Adrenal gland (tissue), 12 donors: ENCODE results near the gene SARS1. TPM values are rescaled to one million over a fixed set of nuclear protein-coding genes. Genes with fewer than 3 reads are reported as not detected.

Experiments used
- DNase-seq, 7 donors: peaks; one replicate each; pipeline ENCODE4 v3.0.0-alpha.2; 2019 to 2020
- H3K27ac ChIP-seq, 5 donors: fragments of 200-600 bp; sonication (generic) in 4 of 5; 1 replicate in 3 of 5; 2 replicates in 2 of 5; pipeline versions ENCODE4 v1.5.1 to v1.8.0; 2016 to 2020; ENCODE audit warnings: mild to moderate bottlenecking in 1 of 5
- H3K27me3 ChIP-seq: fragments of 200-600 bp; 2 replicates; pipeline ENCODE4 v1.8.0; 2021
- H3K36me3 ChIP-seq, 2 donors: fragments of 200-600 bp; replicated peaks in 1 of 2; 1 replicate in 1 of 2; 2 replicates in 1 of 2; pipeline versions ENCODE4 v1.5.1 to v1.8.0; 2018 to 2022
- H3K4me1 ChIP-seq, 2 donors: fragments of 200-600 bp; replicated peaks in 1 of 2; 1 replicate in 1 of 2; 2 replicates in 1 of 2; pipeline versions ENCODE4 v1.5.1 to v1.8.0; 2018 to 2021
- H3K4me3 ChIP-seq, 4 donors: fragments of 200-600 bp; sonication (generic) in 3 of 4; one replicate each; pipeline ENCODE4 v1.5.1; 2016 to 2018
- H3K9me3 ChIP-seq, 3 donors: fragments of 200-600 bp; sonication (generic) in 1 of 3; replicated peaks in 1 of 3; 1 replicate in 2 of 3; 2 replicates in 1 of 3; pipeline versions ENCODE4 v1.5.1 to v1.8.0; 2016 to 2021
- POLR2A ChIP-seq, 2 donors: fragments of 450-650 bp; IDR thresholded peaks; one replicate each; pipeline ENCODE4 v1.6.1; 2017; ENCODE audit warnings: antibody characterized with exemption in 2 of 2, mild to moderate bottlenecking in 2 of 2, moderate library complexity in 1 of 2
- WGBS, 4 donors: extraction: QIAGEN DNeasy Blood & Tissue Kit in 2 of 4; methylation state at CpG; one replicate each; pipeline versions ENCODE4 v1.1.5 to v1.1.7; 2013 to 2017; 5-methylcytosine and 5-hydroxymethylcytosine counted together
- intact Hi-C, 2 donors: fragments of 100-400 bp; cut with DNase I; formaldehyde crosslinking; loops; one replicate each; pipeline versions ENCODE4 v1.14.1 to v1.15.0; 2022 to 2023
- polyA plus RNA-seq, 3 donors: library from polyadenylated mRNA; stranded (reverse); fragments of 200-250 nt in 2 of 3; fragments of 350-450 nt in 1 of 3; fragmentation: Illumina TruSeq in 1 of 3; extraction: RNeasy Lipid Tissue Mini Kit (QIAGEN cat#74804) in 1 of 3; gene quantifications; one replicate each; pipeline ENCODE4 v1.2.3, GENCODE V29; 2013 to 2014
- total RNA-seq, 9 donors: library from RNA; depleted of rRNA in 4 of 9; stranded (reverse); fragments of >200 nt in 4 of 9; fragments of 120-200 nt in 1 of 9; fragmentation: NEBNext Ultra II Directional in 1 of 9; extraction: Animal tissue kit (Norgen Biotek cat#: 25700) in 1 of 9; gene quantifications; one replicate each; pipeline versions ENCODE4 v1.1.0 to v1.2.4, GENCODE V29; 2013 to 2023
- TF ChIP-seq, protein P1 (sequence below), 6 experiments: fragments of 450-650 bp in 4 of 6; fragments of 200-600 bp in 2 of 6; sonication (generic) in 1 of 6; IDR thresholded peaks; 1 replicate in 5 of 6; 2 replicates in 1 of 6; pipeline versions ENCODE4 v1.5.1 to v1.8.0; 2016 to 2021; ENCODE audit warnings: antibody characterized with exemption in 6 of 6, mild to moderate bottlenecking in 2 of 6, moderate library complexity in 1 of 6
- donor health status: healthy with polysubstance abuse.
- donor health status: Bipolar disorder and iron deficiency.
- donor health status: DM: yes; HTN: yes; CAD: no.
- donor health status: DM: no; HTN: no; CAD: no.
- donor health status: DM: no; HTN: no; CAD: no.
- donor health status: DM: yes; HTN: yes; CAD: no.

Gene SARS1
- total and polyA plus RNA-seq, 12 donors = 64.3 to 216 (median 152) TPM

DNA sequence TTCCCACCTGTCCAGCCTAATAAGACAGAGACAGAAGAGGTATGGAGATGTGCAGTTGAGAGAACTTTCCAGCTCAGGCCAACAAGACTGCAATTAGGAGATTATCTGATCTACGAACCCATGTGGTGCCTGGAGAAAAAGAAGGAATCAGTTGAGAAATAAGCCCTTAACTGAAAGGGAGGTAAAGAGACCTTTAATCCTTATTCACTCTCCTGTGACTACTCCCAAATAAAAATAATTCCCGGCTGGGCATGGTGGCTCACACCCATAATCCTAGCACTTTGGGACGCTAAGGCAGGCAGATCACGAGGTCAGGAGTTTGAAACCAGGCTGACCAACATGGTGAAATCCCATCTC lies 31.9 kb upstream of the SARS1 start:
- Histone ChIP-seq H3K27me3 (no peaks in the 10 kb centered on the region), H3K36me3 (no peaks in the 10 kb centered on the region), H3K9me3 (no peaks in the 10 kb centered on the region), H3K4me3 (no peak overlapping the region), H3K27ac (no peak overlapping the region), H3K4me1 (peaks cover 0 to 5% of the 10 kb centered on the region in 2 donors)
- no peak for DNase-seq
- 62 to 78% (median 69%) methylated on average over 4 of the region's 4 CpGs for WGBS, 4 donors
- no peak for TF ChIP-seq POLR2A (IDR thresholded peaks at IDR 0.05)
- TF ChIP-seq, protein P1, sequence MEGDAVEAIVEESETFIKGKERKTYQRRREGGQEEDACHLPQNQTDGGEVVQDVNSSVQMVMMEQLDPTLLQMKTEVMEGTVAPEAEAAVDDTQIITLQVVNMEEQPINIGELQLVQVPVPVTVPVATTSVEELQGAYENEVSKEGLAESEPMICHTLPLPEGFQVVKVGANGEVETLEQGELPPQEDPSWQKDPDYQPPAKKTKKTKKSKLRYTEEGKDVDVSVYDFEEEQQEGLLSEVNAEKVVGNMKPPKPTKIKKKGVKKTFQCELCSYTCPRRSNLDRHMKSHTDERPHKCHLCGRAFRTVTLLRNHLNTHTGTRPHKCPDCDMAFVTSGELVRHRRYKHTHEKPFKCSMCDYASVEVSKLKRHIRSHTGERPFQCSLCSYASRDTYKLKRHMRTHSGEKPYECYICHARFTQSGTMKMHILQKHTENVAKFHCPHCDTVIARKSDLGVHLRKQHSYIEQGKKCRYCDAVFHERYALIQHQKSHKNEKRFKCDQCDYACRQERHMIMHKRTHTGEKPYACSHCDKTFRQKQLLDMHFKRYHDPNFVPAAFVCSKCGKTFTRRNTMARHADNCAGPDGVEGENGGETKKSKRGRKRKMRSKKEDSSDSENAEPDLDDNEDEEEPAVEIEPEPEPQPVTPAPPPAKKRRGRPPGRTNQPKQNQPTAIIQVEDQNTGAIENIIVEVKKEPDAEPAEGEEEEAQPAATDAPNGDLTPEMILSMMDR (IDR thresholded peaks at IDR 0.05) = no peak
- intact Hi-C loops = no loop called here

- Histone ChIP-seq H3K9me3 (no peaks in the 10 kb centered on the region), H3K36me3 (no peaks in the 10 kb centered on the region), H3K4me3 (no peak overlapping the region), H3K27me3 (no peaks in the 10 kb centered on the region), H3K4me1 (peaks cover 0 to 9% of the 10 kb centered on the region in 2 donors), H3K27ac (no peak overlapping the region)
- DNase-seq = no peak
- intact Hi-C loops = no loop called here
- 75 to 85% (median 82%) methylated on average over 3 of the region's 3 CpGs for WGBS, 4 donors
- TF ChIP-seq, protein P1 (IDR thresholded peaks at IDR 0.05) = no peak
- no peak for TF ChIP-seq POLR2A (IDR thresholded peaks at IDR 0.05)
Measured at GRCh38 chr1:109183058-109183738, 30.5 kb upstream of the SARS1 start.

GRCh38 chr1:109184687-109185086 lies 29.0 kb upstream of the SARS1 start:
- no peak overlapping the region for H3K27ac ChIP-seq
- WGBS, 4 donors = 72 to 88% (median 85%) methylated on average over 7 of the region's 7 CpGs
- no peak for TF ChIP-seq POLR2A (IDR thresholded peaks at IDR 0.05)
- TF ChIP-seq, protein P1 (IDR thresholded peaks at IDR 0.05) = no peak

DNA sequence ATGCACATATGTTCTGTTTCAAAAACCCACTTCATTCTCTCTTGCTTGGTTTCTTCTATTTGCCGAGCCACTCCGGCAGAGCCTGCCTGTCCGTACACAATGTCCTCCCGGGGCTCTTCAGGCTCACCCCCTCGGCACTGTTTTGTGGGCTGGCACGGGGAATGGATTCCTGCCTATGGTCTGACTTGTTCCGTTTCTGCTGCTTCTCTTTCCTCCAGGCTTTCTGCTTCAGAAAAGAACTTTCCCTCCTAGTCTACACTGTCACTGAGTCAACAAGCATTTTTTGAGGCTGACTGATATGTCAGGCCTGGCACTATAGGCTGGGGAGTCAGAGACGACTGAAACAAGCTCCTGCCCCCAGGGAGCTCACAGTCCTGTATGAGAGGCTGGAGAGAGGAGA lies 28.4 kb upstream of the SARS1 start:
- H3K36me3 ChIP-seq = no peaks in the 10 kb centered on the region
- DNase-seq = no peak
- H3K4me1 ChIP-seq = peaks cover 0 to 9% of the 10 kb centered on the region in 2 donors
- H3K27me3 ChIP-seq = no peaks in the 10 kb centered on the region
- H3K9me3 ChIP-seq = no peaks in the 10 kb centered on the region
- intact Hi-C loops = no loop called here
- WGBS, 4 donors = 87 to 90% (median 88%) methylated on average over 8 of the region's 8 CpGs
- no peak overlapping the region for H3K27ac ChIP-seq
- TF ChIP-seq, protein P1 (IDR thresholded peaks at IDR 0.05) = no peak
- TF ChIP-seq POLR2A (IDR thresholded peaks at IDR 0.05) = no peak
- H3K4me3 ChIP-seq = no peak overlapping the region

More at GRCh38 chr1:109184687-109185086, 29.0 kb upstream of the SARS1 start:
- Histone ChIP-seq H3K4me1 (peaks cover 0 to 9% of the 10 kb centered on the region in 2 donors), H3K4me3 (no peak overlapping the region), H3K9me3 (no peaks in the 10 kb centered on the region), H3K27me3 (no peaks in the 10 kb centered on the region), H3K36me3 (no peaks in the 10 kb centered on the region)
- intact Hi-C loops = no loop called here
- no peak for DNase-seq
